ENCODE measurements around the gene MAN2C1.

GRCh38 chr15:75361989-75362641, 6.3 kb downstream of the MAN2C1 start:
- no peak for TF ChIP-seq CTCF (conservative IDR thresholded peaks at IDR 0.05; ENCODE audit: low read depth, low read length)
- TF ChIP-seq EZH2 (IDR thresholded peaks at IDR 0.05; ENCODE audit: borderline replicate concordance, low read depth, low read length, poor library complexity, severe bottlenecking), result no peak
